Measurements from ENCODE around the gene CLDN18.
A peak's percentile ranks its signal among the peaks of the same experiment; 100 is the strongest.

CLDN18 gene

GRCh38 chr3:138025553-138025952 lies 15.6 kb downstream of the CLDN18 start:
- no peak for DNase-seq (ENCODE audit: low read depth)

- no peak for DNase-seq (ENCODE audit: low read depth)
These were observed 17.9 kb downstream of the CLDN18 start for GRCh38 chr3:138027821-138028220.

GRCh38 chr3:138030734-138031280 lies 20.8 kb downstream of the CLDN18 start:
- no peak for DNase-seq (ENCODE audit: low read depth)

- DNase-seq (ENCODE audit: low read depth), result no peak
These were observed 21.6 kb downstream of the CLDN18 start for GRCh38 chr3:138031536-138031935.

- DNase-seq (ENCODE audit: low read depth), result no peak
These were observed 22.6 kb downstream of the CLDN18 start for GRCh38 chr3:138032567-138032966.

- DNase-seq (ENCODE audit: low read depth), result no peak
These were observed 23.3 kb downstream of the CLDN18 start for GRCh38 chr3:138033202-138033691.

- DNase-seq (ENCODE audit: low read depth), result no peak
These were observed 25.0 kb downstream of the CLDN18 start for GRCh38 chr3:138034918-138035317.

- no peak for DNase-seq (ENCODE audit: low read depth)
These were observed 26.6 kb downstream of the CLDN18 start for GRCh38 chr3:138036572-138036971.

- DNase-seq (ENCODE audit: low read depth), result no peak
These were observed 28.9 kb downstream of the CLDN18 start for GRCh38 chr3:138038725-138039462.

GRCh38 chr3:138042043-138042442 lies 32.1 kb downstream of the CLDN18 start:
- peak; percentile 63 for DNase-seq (ENCODE audit: low read depth)

- DNase-seq (ENCODE audit: low read depth), result peak; percentile 75
These were observed 33.5 kb downstream of the CLDN18 start for GRCh38 chr3:138043266-138044029.

GRCh38 chr3:138046085-138046484 lies 36.1 kb downstream of the CLDN18 start:
- no peak for DNase-seq (ENCODE audit: low read depth)

- no peak for DNase-seq (ENCODE audit: low read depth)
These were observed 37.0 kb downstream of the CLDN18 start for GRCh38 chr3:138046955-138047354.

GRCh38 chr3:138047596-138048158 lies 37.7 kb downstream of the CLDN18 start:
- DNase-seq (ENCODE audit: low read depth), result no peak

GRCh38 chr3:138049157-138049919 lies 39.4 kb downstream of the CLDN18 start:
- DNase-seq (ENCODE audit: low read depth), result peak; percentile 63

GRCh38 chr3:138051947-138052802 lies 42.2 kb downstream of the CLDN18 start:
- DNase-seq (ENCODE audit: low read depth), result no peak

GRCh38 chr3:138054057-138054456 lies 44.1 kb downstream of the CLDN18 start:
- DNase-seq (ENCODE audit: low read depth), result no peak

- DNase-seq (ENCODE audit: low read depth), result no peak
These were observed 47.4 kb downstream of the CLDN18 start for GRCh38 chr3:138057384-138057783.

- DNase-seq (ENCODE audit: low read depth), result no peak
These were observed 49.3 kb downstream of the CLDN18 start for GRCh38 chr3:138059261-138059660.

- DNase-seq (ENCODE audit: low read depth), result no peak
These were observed 50.8 kb downstream of the CLDN18 start for GRCh38 chr3:138060792-138061191.

GRCh38 chr3:138062037-138062436 lies 52.1 kb downstream of the CLDN18 start:
- DNase-seq (ENCODE audit: low read depth), result no peak
